Measurements from ENCODE around the gene PDS5B.
"Not testable (repeated sequence)": the region's sequence is repeated elsewhere in the genome, so short reads cannot be mapped to it uniquely, and the experiment has no call there.

The PDS5B gene

GRCh38 chr13:32811297-32811800 is 225.1 kb downstream of the PDS5B start:
- no peak for FAIRE-seq
- no peak for TF ChIP-seq CTCF (IDR thresholded peaks at IDR 0.05; ENCODE audit: insufficient read depth, missing control alignments)
- DNase-seq (ENCODE audit: insufficient read length, low spot score): no peak

- TF ChIP-seq CTCF (IDR thresholded peaks at IDR 0.05; ENCODE audit: insufficient read depth, missing control alignments): no peak
- no peak for FAIRE-seq
These were observed 235.0 kb downstream of the PDS5B start for GRCh38 chr13:32821149-32821688.

GRCh38 chr13:32822771-32823170 is 236.5 kb downstream of the PDS5B start:
- FAIRE-seq (no peak), DNase-seq (ENCODE audit: insufficient read length, low spot score) (no peak)
- TF ChIP-seq CTCF (IDR thresholded peaks at IDR 0.05; ENCODE audit: insufficient read depth, missing control alignments): no peak

More at GRCh38 chr13:32821149-32821688, 235.0 kb downstream of the PDS5B start:
- no peak for DNase-seq (ENCODE audit: insufficient read length, low spot score)

GRCh38 chr13:32823597-32823996 is 237.3 kb downstream of the PDS5B start:
- TF ChIP-seq CTCF (IDR thresholded peaks at IDR 0.05; ENCODE audit: insufficient read depth, missing control alignments): no peak
- FAIRE-seq (no peak), DNase-seq (ENCODE audit: insufficient read length, low spot score) (no peak)

- FAIRE-seq: no peak
- no peak for TF ChIP-seq CTCF (IDR thresholded peaks at IDR 0.05; ENCODE audit: insufficient read depth, missing control alignments)
- no peak for DNase-seq (ENCODE audit: insufficient read length, low spot score)
These were observed 237.8 kb downstream of the PDS5B start for GRCh38 chr13:32824061-32824460.

GRCh38 chr13:32824675-32825074 is 238.4 kb downstream of the PDS5B start:
- no peak for TF ChIP-seq CTCF (IDR thresholded peaks at IDR 0.05; ENCODE audit: insufficient read depth, missing control alignments)
- DNase-seq (ENCODE audit: insufficient read length, low spot score): no peak
- no peak for FAIRE-seq

GRCh38 chr13:32825481-32825880 is 239.2 kb downstream of the PDS5B start:
- FAIRE-seq (no peak), DNase-seq (ENCODE audit: insufficient read length, low spot score) (no peak)
- no peak for TF ChIP-seq CTCF (IDR thresholded peaks at IDR 0.05; ENCODE audit: insufficient read depth, missing control alignments)

GRCh38 chr13:32826372-32826771 is 240.1 kb downstream of the PDS5B start:
- not testable (repeated sequence) for FAIRE-seq; DNase-seq (ENCODE audit: insufficient read length, low spot score)
